Bone marrow (tissue), 2 donors: ENCODE results near the gene NEGR1.
A peak's percentile ranks its signal among the peaks of the same experiment; 100 is the strongest.
"Not testable (repeated sequence)": the region's sequence is repeated elsewhere in the genome, so short reads cannot be mapped to it uniquely, and the experiment has no call there.

Experiments
- DNase-seq, 2 donors: peaks; one replicate each; lab custom pipeline; 2025; lab: John Stamatoyannopoulos, UW

The NEGR1 gene

GRCh38 chr1:71940261-71940660, 342.1 kb downstream of the NEGR1 start:
- no peak for DNase-seq

GRCh38 chr1:71930511-71930910, 351.8 kb downstream of the NEGR1 start:
- DNase-seq: no peak

GRCh38 chr1:71921935-71922559, 360.3 kb downstream of the NEGR1 start:
- DNase-seq: no peak

- DNase-seq: no peak
Measured at GRCh38 chr1:71921204-71921603, 361.1 kb downstream of the NEGR1 start.

GRCh38 chr1:71920556-71920955, 361.8 kb downstream of the NEGR1 start:
- no peak for DNase-seq

- no peak for DNase-seq
Measured at GRCh38 chr1:71919811-71920509, 362.4 kb downstream of the NEGR1 start.

GRCh38 chr1:71918630-71919029, 363.7 kb downstream of the NEGR1 start:
- DNase-seq: no peak

GRCh38 chr1:71916894-71917293, 365.4 kb downstream of the NEGR1 start:
- DNase-seq: no peak

GRCh38 chr1:71914626-71915025, 367.7 kb downstream of the NEGR1 start:
- no peak for DNase-seq

- no peak for DNase-seq
Measured at GRCh38 chr1:71908871-71909390, 373.4 kb downstream of the NEGR1 start.

- no peak for DNase-seq
Measured at GRCh38 chr1:71908303-71908702, 374.0 kb downstream of the NEGR1 start.

GRCh38 chr1:71899881-71900280, 382.5 kb downstream of the NEGR1 start:
- DNase-seq: no peak

GRCh38 chr1:71888166-71888565, 394.2 kb downstream of the NEGR1 start:
- not testable (repeated sequence) for DNase-seq

GRCh38 chr1:71885171-71885570, 397.2 kb downstream of the NEGR1 start:
- DNase-seq: no peak

- no peak for DNase-seq
Measured at GRCh38 chr1:71882637-71883036, 399.7 kb downstream of the NEGR1 start.

- peak in 1 of 2 donors; percentile 1 for DNase-seq
Measured at GRCh38 chr1:71882226-71882625, 400.1 kb downstream of the NEGR1 start.

- peak in 1 of 2 donors; percentile 20 for DNase-seq
Measured at GRCh38 chr1:71881611-71882010, 400.7 kb downstream of the NEGR1 start.

GRCh38 chr1:71869326-71869725, 413.0 kb downstream of the NEGR1 start:
- DNase-seq: no peak

- DNase-seq: no peak
Measured at GRCh38 chr1:71862756-71863155, 419.6 kb downstream of the NEGR1 start.

GRCh38 chr1:71861022-71861421, 421.3 kb downstream of the NEGR1 start:
- DNase-seq: peak in 1 of 2 donors; percentile 74

GRCh38 chr1:71859806-71860205, 422.5 kb downstream of the NEGR1 start:
- no peak for DNase-seq

- no peak for DNase-seq
Measured at GRCh38 chr1:71857862-71858261, 424.5 kb downstream of the NEGR1 start.

- no peak for DNase-seq
Measured at GRCh38 chr1:71853360-71853759, 429.0 kb downstream of the NEGR1 start.

- DNase-seq: no peak
Measured at GRCh38 chr1:71850936-71851335, 431.4 kb downstream of the NEGR1 start.
